Kidney epithelial cell (primary cell): ENCODE results near the gene GSTA1. TPM values are rescaled to one million over a fixed set of nuclear protein-coding genes. Genes with fewer than 3 reads are reported as not detected.
"Not testable (repeated sequence)": the region's sequence is repeated elsewhere in the genome, so short reads cannot be mapped to it uniquely, and the experiment has no call there.

ENCODE experiments used
- DNase-seq: peaks from one replicate; pipeline ENCODE4 v3.0.0-alpha.2; 2010; ENCODE audit warnings: low read depth
- H3K27me3 ChIP-seq: 2 replicates; pipeline ENCODE4 v1.6.0; 2011; ENCODE audit warnings: low read length; ENCODE audit not compliant: control insufficient read depth, insufficient read depth
- H3K36me3 ChIP-seq: 2 replicates; pipeline ENCODE4 v1.5.1; 2011; ENCODE audit warnings: low read length; ENCODE audit not compliant: control insufficient read depth, insufficient read depth
- H3K4me3 ChIP-seq: 2 replicates; pipeline ENCODE4 v1.5.1; 2011; ENCODE audit warnings: low read depth, mild to moderate bottlenecking, control low read depth, low read length
- total RNA-seq: library from RNA; depleted of rRNA; stranded (reverse); fragments of >200 nt; gene quantifications from 2 replicates; pipeline ENCODE4 v1.2.3, GENCODE V29; 2015
- TF ChIP-seq, protein P1 (sequence below): IDR thresholded peaks from 2 replicates; pipeline ENCODE4 v1.5.1; 2011; ENCODE audit warnings: mild to moderate bottlenecking, moderate library complexity, low read length, control low read depth, inconsistent platforms; ENCODE audit not compliant: insufficient read depth, poor library complexity, severe bottlenecking

Gene GSTA1
- total RNA-seq, 1 donor from 2014 or later = not detected

- DNase-seq = no peak
- Histone ChIP-seq H3K36me3 (no peaks in the 10 kb centered on the region), H3K27me3 (no peaks in the 10 kb centered on the region), H3K4me3 (no peak overlapping the region)
- TF ChIP-seq, protein P1, sequence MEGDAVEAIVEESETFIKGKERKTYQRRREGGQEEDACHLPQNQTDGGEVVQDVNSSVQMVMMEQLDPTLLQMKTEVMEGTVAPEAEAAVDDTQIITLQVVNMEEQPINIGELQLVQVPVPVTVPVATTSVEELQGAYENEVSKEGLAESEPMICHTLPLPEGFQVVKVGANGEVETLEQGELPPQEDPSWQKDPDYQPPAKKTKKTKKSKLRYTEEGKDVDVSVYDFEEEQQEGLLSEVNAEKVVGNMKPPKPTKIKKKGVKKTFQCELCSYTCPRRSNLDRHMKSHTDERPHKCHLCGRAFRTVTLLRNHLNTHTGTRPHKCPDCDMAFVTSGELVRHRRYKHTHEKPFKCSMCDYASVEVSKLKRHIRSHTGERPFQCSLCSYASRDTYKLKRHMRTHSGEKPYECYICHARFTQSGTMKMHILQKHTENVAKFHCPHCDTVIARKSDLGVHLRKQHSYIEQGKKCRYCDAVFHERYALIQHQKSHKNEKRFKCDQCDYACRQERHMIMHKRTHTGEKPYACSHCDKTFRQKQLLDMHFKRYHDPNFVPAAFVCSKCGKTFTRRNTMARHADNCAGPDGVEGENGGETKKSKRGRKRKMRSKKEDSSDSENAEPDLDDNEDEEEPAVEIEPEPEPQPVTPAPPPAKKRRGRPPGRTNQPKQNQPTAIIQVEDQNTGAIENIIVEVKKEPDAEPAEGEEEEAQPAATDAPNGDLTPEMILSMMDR = no peak
These were observed 18.2 kb upstream of the GSTA1 start for GRCh38 chr6:52821842-52822241.

GRCh38 chr6:52820198-52820597 is 16.6 kb upstream of the GSTA1 start:
- DNase-seq = no peak
- TF ChIP-seq, protein P1 = no peak

GRCh38 chr6:52815167-52816092 is 11.8 kb upstream of the GSTA1 start:
- no peak overlapping the region for H3K4me3 ChIP-seq
- TF ChIP-seq, protein P1 = peak; percentile 67
- no peak for DNase-seq
- no peaks in the 10 kb centered on the region for H3K36me3 ChIP-seq
- H3K27me3 ChIP-seq = no peaks in the 10 kb centered on the region

More at GRCh38 chr6:52820198-52820597, 16.6 kb upstream of the GSTA1 start:
- no peak overlapping the region for H3K4me3 ChIP-seq
- H3K36me3 ChIP-seq = no peaks in the 10 kb centered on the region
- H3K27me3 ChIP-seq = no peaks in the 10 kb centered on the region

DNA sequence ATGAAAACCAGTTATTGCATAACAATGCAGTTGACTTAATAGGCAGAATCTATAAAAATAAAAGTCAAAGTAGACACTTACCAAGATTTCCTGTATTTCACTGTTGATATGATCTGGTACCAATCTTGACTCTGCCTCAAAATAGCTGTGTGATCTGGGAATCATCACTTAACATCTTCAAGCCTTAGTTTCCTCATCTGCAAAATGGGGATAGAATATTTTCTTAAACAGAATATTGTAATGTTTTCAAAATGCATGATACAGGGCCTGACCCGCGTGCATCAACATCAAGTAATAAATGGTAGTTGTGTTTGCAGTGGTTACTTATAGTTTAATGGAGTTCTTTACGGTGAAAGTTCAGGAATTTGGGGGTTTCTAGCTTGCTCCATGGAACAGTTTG is 10.9 kb upstream of the GSTA1 start:
- not testable (repeated sequence) for DNase-seq, H3K27me3 ChIP-seq, H3K36me3 ChIP-seq, H3K4me3 ChIP-seq

- not testable (repeated sequence) for H3K36me3 ChIP-seq, DNase-seq
These were observed 6.2 kb upstream of the GSTA1 start for GRCh38 chr6:52809777-52810176.

GRCh38 chr6:52808660-52809059 is 5.0 kb upstream of the GSTA1 start:
- no peaks in the 10 kb centered on the region for H3K27me3 ChIP-seq
- no peak overlapping the region for H3K4me3 ChIP-seq
- H3K36me3 ChIP-seq = no peaks in the 10 kb centered on the region
- TF ChIP-seq, protein P1 = no peak
- DNase-seq = no peak

More at GRCh38 chr6:52809777-52810176, 6.2 kb upstream of the GSTA1 start:
- H3K27me3 ChIP-seq, H3K4me3 ChIP-seq: not testable (repeated sequence)

DNA sequence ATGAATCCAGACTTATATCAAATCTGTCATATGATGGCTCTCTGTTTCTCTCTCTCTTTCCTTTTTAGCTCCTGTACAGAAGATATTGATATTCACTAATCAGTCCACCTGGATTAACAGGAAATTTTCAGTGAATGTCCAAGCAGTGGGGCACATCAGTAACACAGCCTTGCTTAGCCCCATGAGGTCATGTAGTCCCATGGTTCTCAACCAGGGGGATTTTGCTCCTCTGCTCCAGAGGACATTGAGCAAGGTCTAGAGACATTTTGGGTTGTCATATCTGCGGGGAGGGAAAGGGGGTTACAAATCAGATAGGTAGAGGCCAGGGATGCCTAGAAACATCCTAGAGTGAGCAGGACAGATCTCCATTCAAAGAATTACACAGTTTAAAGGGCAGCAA is 810 bp downstream of the GSTA1 start:
- Histone ChIP-seq H3K36me3 (no peaks in the 10 kb centered on the region), H3K27me3 (no peaks in the 10 kb centered on the region), H3K4me3 (no peak overlapping the region)
- TF ChIP-seq, protein P1 = no peak
- DNase-seq = no peak
